ENCODE data around the gene CNTFR.

DNA sequence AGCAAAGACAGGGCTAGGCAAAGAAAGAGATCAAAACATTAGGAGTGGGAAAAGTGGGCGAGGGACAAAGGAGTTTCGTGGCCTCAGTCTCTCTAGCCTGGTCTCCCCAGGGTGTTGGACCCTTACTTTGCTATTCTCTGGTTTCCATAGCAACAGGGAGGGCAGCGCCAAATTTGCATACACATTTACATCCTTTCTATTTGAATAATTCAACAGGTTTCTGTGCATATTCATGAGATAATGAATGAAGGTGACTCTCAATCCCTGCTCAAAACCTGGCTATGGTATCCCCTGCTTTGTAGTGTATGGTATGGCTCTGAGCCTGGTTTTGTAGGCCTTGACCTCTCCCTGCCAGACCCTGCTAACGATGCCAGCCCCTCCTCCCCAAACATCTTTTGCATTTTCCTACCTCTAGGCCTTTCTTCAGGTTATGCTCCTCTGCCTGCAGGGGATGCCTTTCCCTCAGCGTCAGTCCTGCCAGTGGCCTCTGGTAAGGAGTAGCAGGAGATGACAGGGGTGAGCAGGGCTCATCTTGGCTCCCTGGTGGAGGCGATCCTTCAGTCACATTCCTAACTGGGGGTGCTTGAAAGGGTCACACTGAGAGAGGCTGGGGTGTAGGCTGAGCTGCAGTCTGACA lies 12.5 kb upstream of the CNTFR start:
- no peak for TF ChIP-seq POLR2A (IDR thresholded peaks at IDR 0.05)
- TF ChIP-seq, protein P1, sequence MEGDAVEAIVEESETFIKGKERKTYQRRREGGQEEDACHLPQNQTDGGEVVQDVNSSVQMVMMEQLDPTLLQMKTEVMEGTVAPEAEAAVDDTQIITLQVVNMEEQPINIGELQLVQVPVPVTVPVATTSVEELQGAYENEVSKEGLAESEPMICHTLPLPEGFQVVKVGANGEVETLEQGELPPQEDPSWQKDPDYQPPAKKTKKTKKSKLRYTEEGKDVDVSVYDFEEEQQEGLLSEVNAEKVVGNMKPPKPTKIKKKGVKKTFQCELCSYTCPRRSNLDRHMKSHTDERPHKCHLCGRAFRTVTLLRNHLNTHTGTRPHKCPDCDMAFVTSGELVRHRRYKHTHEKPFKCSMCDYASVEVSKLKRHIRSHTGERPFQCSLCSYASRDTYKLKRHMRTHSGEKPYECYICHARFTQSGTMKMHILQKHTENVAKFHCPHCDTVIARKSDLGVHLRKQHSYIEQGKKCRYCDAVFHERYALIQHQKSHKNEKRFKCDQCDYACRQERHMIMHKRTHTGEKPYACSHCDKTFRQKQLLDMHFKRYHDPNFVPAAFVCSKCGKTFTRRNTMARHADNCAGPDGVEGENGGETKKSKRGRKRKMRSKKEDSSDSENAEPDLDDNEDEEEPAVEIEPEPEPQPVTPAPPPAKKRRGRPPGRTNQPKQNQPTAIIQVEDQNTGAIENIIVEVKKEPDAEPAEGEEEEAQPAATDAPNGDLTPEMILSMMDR (IDR thresholded peaks at IDR 0.05) = no peak
